Right forelimb (tissue), 1 donor: ENCODE measurements around the gene IFI44L.

Experiments used
- DNase-seq: peaks from one replicate; pipeline ENCODE4 v3.0.0-alpha.2; 2018

Gene IFI44L

GRCh38 chr1:78645723-78646122 lies 25.5 kb downstream of the IFI44L start:
- no peak for DNase-seq

- DNase-seq, result no peak
Observed at GRCh38 chr1:78647238-78647637, 27.0 kb downstream of the IFI44L start.

- peak; percentile 73 for DNase-seq
Observed at GRCh38 chr1:78649628-78650027, 29.4 kb downstream of the IFI44L start, which contains the start of gene IFI44. Gene IFI44 (plus strand): TSS chr1:78649831. CDS start chr1:78650196, 365 bp downstream.

- DNase-seq, result no peak
Observed at GRCh38 chr1:78650114-78650660, 29.9 kb downstream of the IFI44L start.

GRCh38 chr1:78651241-78651640 lies 31.0 kb downstream of the IFI44L start:
- DNase-seq, result no peak

- no peak for DNase-seq
Observed at GRCh38 chr1:78652019-78652560, 31.8 kb downstream of the IFI44L start.

GRCh38 chr1:78658901-78659300 lies 38.7 kb downstream of the IFI44L start:
- DNase-seq, result no peak

- DNase-seq, result no peak
Observed at GRCh38 chr1:78663923-78664322, 43.7 kb downstream of the IFI44L start.

GRCh38 chr1:78664763-78665162 lies 44.5 kb downstream of the IFI44L start:
- no peak for DNase-seq

- no peak for DNase-seq
Observed at GRCh38 chr1:78665809-78666208, 45.6 kb downstream of the IFI44L start.

- no peak for DNase-seq
Observed at GRCh38 chr1:78667939-78668338, 47.7 kb downstream of the IFI44L start.

GRCh38 chr1:78668427-78668826 lies 48.2 kb downstream of the IFI44L start:
- DNase-seq, result no peak

- no peak for DNase-seq
Observed at GRCh38 chr1:78672428-78672827, 52.2 kb downstream of the IFI44L start.

GRCh38 chr1:78673120-78673519 lies 52.9 kb downstream of the IFI44L start:
- no peak for DNase-seq

GRCh38 chr1:78676347-78676982 lies 56.2 kb downstream of the IFI44L start:
- DNase-seq, result no peak

- DNase-seq, result no peak
Observed at GRCh38 chr1:78676993-78677392, 56.7 kb downstream of the IFI44L start.

- no peak for DNase-seq
Observed at GRCh38 chr1:78677788-78678187, 57.5 kb downstream of the IFI44L start.

- DNase-seq, result no peak
Observed at GRCh38 chr1:78678324-78678723, 58.1 kb downstream of the IFI44L start.

- DNase-seq, result no peak
Observed at GRCh38 chr1:78681265-78681664, 61.0 kb downstream of the IFI44L start.

- DNase-seq, result no peak
Observed at GRCh38 chr1:78682496-78682895, 62.2 kb downstream of the IFI44L start.

GRCh38 chr1:78683079-78683478 lies 62.8 kb downstream of the IFI44L start:
- no peak for DNase-seq

- no peak for DNase-seq
Observed at GRCh38 chr1:78687315-78687714, 67.1 kb downstream of the IFI44L start.

- no peak for DNase-seq
Observed at GRCh38 chr1:78687914-78688313, 67.7 kb downstream of the IFI44L start.

- no peak for DNase-seq
Observed at GRCh38 chr1:78688697-78689096, 68.4 kb downstream of the IFI44L start.

GRCh38 chr1:78690516-78690915 lies 70.3 kb downstream of the IFI44L start:
- DNase-seq, result no peak
